HepG2 (cell line): ENCODE results near the gene GATD1. TPM values are rescaled to one million over a fixed set of nuclear protein-coding genes. Genes with fewer than 3 reads are reported as not detected.

Source experiments
- ATAC-seq: fragments of 200-7000 bp; cut with Tn5 transposase; 3 replicates; pipeline ENCODE4 v1.9.1; 2020; ENCODE audit warnings: mild to moderate bottlenecking, moderate library complexity
- BruUV-seq: library from RNA; stranded (reverse); fragments of 400-500 nt; replicated peaks from 2 replicates; lab custom pipeline; 2021; lab: Mats Ljungman, UMichigan
- CTCF ChIA-PET: fragments of 300-600 bp; formaldehyde crosslinking; extraction: SDS; loops from one replicate; lab custom pipeline; 2021; ENCODE audit warnings: low total read pairs, inconsistent platforms, low intra/inter-chr PET ratio; lab: Yijun Ruan, JAX
- POLR2A ChIA-PET: fragments of 350-600 bp; sonication (Branson Sonifier 250); formaldehyde crosslinking; loops from one replicate; lab custom pipeline; 2020; ENCODE audit warnings: antibody characterized with exemption, inconsistent platforms; lab: Yijun Ruan, JAX
- DNase-seq: peaks from one replicate; pipeline ENCODE4 v3.0.0-alpha.2; 2015; ENCODE audit warnings: low spot score
- FAIRE-seq: peaks from 3 replicates; lab custom pipeline; 2011; peaks lifted over from hg19 to GRCh38; lab: Jason Lieb, UNC
- H2AFZ ChIP-seq: one replicate; pipeline ENCODE4 v1.6.1; 2011; ENCODE audit warnings: low read length, inconsistent platforms
- H3K27ac ChIP-seq: fragments of 300-600 bp; 3 replicates; pipeline ENCODE4 v1.8.0; 2011; ENCODE audit warnings: mixed run types, mild to moderate bottlenecking, mixed read lengths, low read length, inconsistent platforms; ENCODE audit not compliant: insufficient read depth; ENCODE audit errors: extremely low read length
- H3K27me3 ChIP-seq, 2 experiments: fragments of 200-600 bp in 1 of 2; 2 replicates in 1 of 2; 3 replicates in 1 of 2; pipeline versions ENCODE4 v1.6.0 to v1.8.0; 2011; ENCODE audit warnings: low read length in 2 of 2, mild to moderate bottlenecking in 2 of 2, moderate library complexity in 2 of 2, inconsistent platforms in 1 of 2; ENCODE audit not compliant: insufficient read depth in 2 of 2, control insufficient read depth in 1 of 2
- H3K36me3 ChIP-seq, 2 experiments: fragments of 200-600 bp in 1 of 2; replicated peaks in 1 of 2; 2 replicates in 1 of 2; 3 replicates in 1 of 2; pipeline versions ENCODE4 v1.5.1 to v1.8.0; 2011; ENCODE audit warnings: low read length in 2 of 2, inconsistent platforms in 1 of 2; ENCODE audit not compliant: insufficient read depth in 2 of 2, control insufficient read depth in 1 of 2
- H3K4me1 ChIP-seq: 2 replicates; pipeline ENCODE4 v1.5.1; 2012; ENCODE audit warnings: low read length, inconsistent platforms; ENCODE audit not compliant: insufficient read depth
- H3K4me2 ChIP-seq: 2 replicates; pipeline ENCODE4 v1.6.0; 2011; ENCODE audit warnings: low read depth, low read length, inconsistent platforms
- H3K4me3 ChIP-seq, 3 experiments: fragments of 200-600 bp in 1 of 3; sonication (generic), shearing (Covaris generic) in 1 of 3; replicated peaks in 1 of 3; 2 replicates each; pipeline ENCODE4 v1.5.1; 2011 to 2016; ENCODE audit warnings: low read length in 3 of 3, inconsistent platforms in 2 of 3, low read depth in 2 of 3, mild to moderate bottlenecking in 2 of 3, control low read depth in 1 of 3, mixed read lengths in 1 of 3; ENCODE audit not compliant: insufficient read depth in 1 of 3
- H3K79me2 ChIP-seq: one replicate; pipeline ENCODE4 v1.6.1; 2011; ENCODE audit warnings: low read length, inconsistent platforms; ENCODE audit not compliant: insufficient read depth
- H3K9ac ChIP-seq: 2 replicates; pipeline ENCODE4 v1.6.0; 2011; ENCODE audit warnings: mild to moderate bottlenecking, low read depth, low read length, inconsistent platforms; ENCODE audit not compliant: insufficient read depth
- H3K9me3 ChIP-seq: 2 replicates; pipeline ENCODE4 v1.5.1; 2012; ENCODE audit warnings: mild to moderate bottlenecking, low read length
- H4K20me1 ChIP-seq: 2 replicates; pipeline ENCODE4 v1.6.0; 2011; ENCODE audit warnings: inconsistent platforms, mild to moderate bottlenecking, low read length, moderate library complexity; ENCODE audit not compliant: insufficient read depth
- ATF2 ChIP-seq: sonication (generic); formaldehyde crosslinking; IDR thresholded peaks from 2 replicates; pipeline ENCODE4 v1.4.0; 2020; ENCODE audit warnings: missing genetic modification reagents
- CBX2 ChIP-seq, 2 experiments: fragments of 200-600 bp in 1 of 2; sonication (generic); formaldehyde crosslinking in 1 of 2; IDR thresholded peaks; 2 replicates each; pipeline versions ENCODE4 v1.7.0 to v1.8.1; 2018 to 2022; ENCODE audit warnings: low read depth in 2 of 2, low read length in 1 of 2, mild to moderate bottlenecking in 1 of 2, missing genetic modification reagents in 1 of 2
- PATZ1 ChIP-seq: sonication (generic); formaldehyde crosslinking; IDR thresholded peaks from 2 replicates; pipeline ENCODE4 v1.4.0; 2020; ENCODE audit warnings: missing genetic modification reagents
- PBX3 ChIP-seq: sonication (generic); formaldehyde crosslinking; IDR thresholded peaks from 2 replicates; pipeline ENCODE4 v1.8.1; 2023; ENCODE audit warnings: missing genetic modification reagents, inconsistent platforms, borderline replicate concordance
- SKI ChIP-seq: fragments of 450-650 bp; IDR thresholded peaks from one replicate; pipeline ENCODE4 v1.6.1; 2018; ENCODE audit warnings: mild to moderate bottlenecking; ENCODE audit not compliant: partially characterized antibody
- SPEN ChIP-seq: sonication (generic); formaldehyde crosslinking; IDR thresholded peaks from 2 replicates; pipeline ENCODE4 v1.5.1; 2020; ENCODE audit warnings: low read depth, mild to moderate bottlenecking, missing genetic modification reagents
- ZNF367 ChIP-seq: sonication (generic); formaldehyde crosslinking; IDR thresholded peaks from 2 replicates; pipeline ENCODE4 v1.4.0; 2020; ENCODE audit warnings: missing genetic modification reagents, borderline replicate concordance
- ZNF563 ChIP-seq: sonication (generic); formaldehyde crosslinking; IDR thresholded peaks from 2 replicates; pipeline ENCODE4 v1.8.0; 2022; ENCODE audit warnings: mild to moderate bottlenecking, moderate library complexity, missing genetic modification reagents
- WGBS: methylation state at CpG from one replicate; pipeline ENCODE4 v1.1.6; 2017; ENCODE audit warnings: low lambda C conversion rate; 5-methylcytosine and 5-hydroxymethylcytosine counted together
- in situ Hi-C: cut with HindIII; loops from 2 replicates; pipeline ENCODE4 v1.10.0; 2017; ENCODE audit warnings: low pct_unique_long_range_greater_than_20kb; ENCODE audit not compliant: extremely low pct_ligation_motif_present
- intact Hi-C: fragments of 100-400 bp; cut with micrococcal nuclease; formaldehyde crosslinking; loops from one replicate; pipeline ENCODE4 v1.10.0; 2022; ENCODE audit not compliant: unreplicated experiment
- polyA plus RNA-seq, 8 experiments: library from polyadenylated mRNA; depleted of rRNA in 3 of 8; stranded (reverse) in 7 of 8; unstranded in 1 of 8; fragments of >200 nt; fragmentation: Illumina TruSeq in 4 of 8; extraction: Trizol in 4 of 8; gene quantifications; 2 replicates each; pipeline versions ENCODE4 v1.2.1 to v1.2.3, GENCODE V29; 2011 to 2016; ENCODE audit warnings: low read depth in 4 of 8, missing spikeins in 1 of 8, mixed read lengths in 1 of 8; ENCODE audit not compliant: insufficient read depth in 1 of 8
- total RNA-seq, 5 experiments: library from RNA; depleted of rRNA; stranded (reverse); fragments of >200 nt; fragmentation: Illumina TruSeq; extraction: Trizol; gene quantifications; 2 replicates each; pipeline ENCODE4 v1.2.3, GENCODE V29; 2016; ENCODE audit warnings: low read depth in 1 of 5

GATD1 gene
- total and polyA plus RNA-seq, 2 of the 13 experiments (the other 11 are each of a cell fraction or from before 2014, with no cell fraction given) = 31.3 to 60.5 TPM

- CTCF ChIA-PET = no interaction called here
- no peaks in the 10 kb centered on the region for H3K9me3 ChIP-seq
- peaks cover 7 to 22% of the 10 kb centered on the region in 2 experiments; a peak in 4 of 5 replicates for H3K36me3 ChIP-seq
- intact Hi-C loops = no loop called here
- no peaks in the 10 kb centered on the region for H3K27me3 ChIP-seq
- FAIRE-seq = no peak
- in situ Hi-C loops = no loop called here
- H4K20me1 ChIP-seq = peaks cover 7% of the 10 kb centered on the region
- peaks cover 8% of the 10 kb centered on the region for H3K79me2 ChIP-seq
- no peak overlapping the region for H2AFZ ChIP-seq
- TF ChIP-seq SKI (no peak), PATZ1 (CRISPR knock-in tag) (peak; percentile 37; the same call in 1 of the 2 replicates), ATF2 (CRISPR knock-in tag) (no peak), SPEN (CRISPR knock-in tag) (no peak), PBX3 (no peak), CBX2 (IDR thresholded peaks at IDR 0.05; ENCODE audit: low read depth, low read length) (no peak), CBX2 (CRISPR knock-in tag; IDR thresholded peaks at IDR 0.05; ENCODE audit: low read depth) (no peak), ZNF563 (CRISPR knock-in tag) (no peak), ZNF367 (CRISPR knock-in tag) (no peak)
- TF ChIP-seq, all 625 proteins: peak for 1
- peak overlapping the region; percentile 74 for H3K9ac ChIP-seq
- H3K4me2 ChIP-seq = peak overlapping the region; percentile 91
- H3K4me3 ChIP-seq = peak overlapping the region; percentile 69 to 83 (median 80)
- BruUV-seq = no TSS peak
- peaks cover 65% of the 10 kb centered on the region for H3K4me1 ChIP-seq
- POLR2A ChIA-PET = interaction anchor here (0.9 to 16.1 kb wide), 7 partner anchors 7 to 121 kb away, joined by 3 to 264 read pairs (median 5); partner anchors contain the start of genes PNPLA2, POLR2L, RPLP2 and TSPAN4
- DNase-seq (no peak), ATAC-seq (peak; percentile 3)
- peak overlapping the region; percentile 11 for H3K27ac ChIP-seq
- WGBS = 13% methylated on average over 4 of the region's 9 CpGs
Measured at GRCh38 chr11:826227-826621, 48.9 kb upstream of the GATD1 start.
